Measurements from ENCODE around the gene ATOH8. TPM values are rescaled to one million over a fixed set of nuclear protein-coding genes. Genes with fewer than 3 reads are reported as not detected.

ATOH8 gene
- total RNA-seq, 1 donor from 2014 or later, result 93.6 TPM

- intact Hi-C loops (cut with DNase I), result no loop called here
- DNase-seq (no peak), ATAC-seq (no peak)
- TF ChIP-seq, protein P1, sequence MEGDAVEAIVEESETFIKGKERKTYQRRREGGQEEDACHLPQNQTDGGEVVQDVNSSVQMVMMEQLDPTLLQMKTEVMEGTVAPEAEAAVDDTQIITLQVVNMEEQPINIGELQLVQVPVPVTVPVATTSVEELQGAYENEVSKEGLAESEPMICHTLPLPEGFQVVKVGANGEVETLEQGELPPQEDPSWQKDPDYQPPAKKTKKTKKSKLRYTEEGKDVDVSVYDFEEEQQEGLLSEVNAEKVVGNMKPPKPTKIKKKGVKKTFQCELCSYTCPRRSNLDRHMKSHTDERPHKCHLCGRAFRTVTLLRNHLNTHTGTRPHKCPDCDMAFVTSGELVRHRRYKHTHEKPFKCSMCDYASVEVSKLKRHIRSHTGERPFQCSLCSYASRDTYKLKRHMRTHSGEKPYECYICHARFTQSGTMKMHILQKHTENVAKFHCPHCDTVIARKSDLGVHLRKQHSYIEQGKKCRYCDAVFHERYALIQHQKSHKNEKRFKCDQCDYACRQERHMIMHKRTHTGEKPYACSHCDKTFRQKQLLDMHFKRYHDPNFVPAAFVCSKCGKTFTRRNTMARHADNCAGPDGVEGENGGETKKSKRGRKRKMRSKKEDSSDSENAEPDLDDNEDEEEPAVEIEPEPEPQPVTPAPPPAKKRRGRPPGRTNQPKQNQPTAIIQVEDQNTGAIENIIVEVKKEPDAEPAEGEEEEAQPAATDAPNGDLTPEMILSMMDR (IDR thresholded peaks at IDR 0.05), result no peak
- Histone ChIP-seq H3K9me3 (no peaks in the 10 kb centered on the region), H3K27me3 (no peaks in the 10 kb centered on the region), H3K4me1 (peaks cover 59% of the 10 kb centered on the region), H3K4me3 (no peak overlapping the region), H3K27ac (no peak overlapping the region), H3K36me3 (peaks cover 40% of the 10 kb centered on the region)
These were observed 10.0 kb downstream of the ATOH8 start for GRCh38 chr2:85763831-85764230.

GRCh38 chr2:85765081-85765731 lies 11.4 kb downstream of the ATOH8 start:
- no peak for DNase-seq
- TF ChIP-seq, protein P1 (IDR thresholded peaks at IDR 0.05), result no peak
- Histone ChIP-seq H3K4me3 (no peak overlapping the region), H3K27me3 (no peaks in the 10 kb centered on the region), H3K27ac (no peak overlapping the region), H3K36me3 (peaks cover 36% of the 10 kb centered on the region), H3K9me3 (no peaks in the 10 kb centered on the region), H3K4me1 (peaks cover 62% of the 10 kb centered on the region)
- intact Hi-C loops (cut with DNase I), result no loop called here
- peak; percentile 1 for ATAC-seq

DNA sequence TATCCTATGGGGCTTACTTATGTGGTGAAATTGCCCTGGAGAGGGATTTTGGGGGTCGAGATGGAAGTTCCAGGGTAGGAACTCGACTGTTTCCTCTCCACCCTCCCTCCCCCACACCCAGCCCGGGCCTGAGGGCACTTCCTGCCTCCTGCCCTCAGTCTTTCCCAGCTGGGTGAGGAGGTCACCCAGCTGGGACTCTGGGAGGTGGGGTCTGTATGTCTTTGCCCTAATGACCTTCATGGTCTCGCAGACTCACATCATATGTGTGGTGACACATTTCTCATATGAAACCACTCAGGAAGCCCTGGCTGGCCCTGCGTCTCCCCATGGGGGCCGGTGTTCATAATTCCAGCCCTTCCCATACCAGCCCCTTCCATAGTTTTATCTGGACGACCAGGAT lies 12.4 kb downstream of the ATOH8 start:
- DNase-seq (no peak), ATAC-seq (no peak)
- intact Hi-C loops (cut with DNase I), result no loop called here
- H3K36me3 ChIP-seq, result peaks cover 36% of the 10 kb centered on the region
- no peak overlapping the region for H3K4me3 ChIP-seq
- no peak overlapping the region for H3K27ac ChIP-seq
- no peaks in the 10 kb centered on the region for H3K27me3 ChIP-seq
- peaks cover 62% of the 10 kb centered on the region for H3K4me1 ChIP-seq
- TF ChIP-seq, protein P1 (IDR thresholded peaks at IDR 0.05), result no peak
- no peaks in the 10 kb centered on the region for H3K9me3 ChIP-seq

DNA sequence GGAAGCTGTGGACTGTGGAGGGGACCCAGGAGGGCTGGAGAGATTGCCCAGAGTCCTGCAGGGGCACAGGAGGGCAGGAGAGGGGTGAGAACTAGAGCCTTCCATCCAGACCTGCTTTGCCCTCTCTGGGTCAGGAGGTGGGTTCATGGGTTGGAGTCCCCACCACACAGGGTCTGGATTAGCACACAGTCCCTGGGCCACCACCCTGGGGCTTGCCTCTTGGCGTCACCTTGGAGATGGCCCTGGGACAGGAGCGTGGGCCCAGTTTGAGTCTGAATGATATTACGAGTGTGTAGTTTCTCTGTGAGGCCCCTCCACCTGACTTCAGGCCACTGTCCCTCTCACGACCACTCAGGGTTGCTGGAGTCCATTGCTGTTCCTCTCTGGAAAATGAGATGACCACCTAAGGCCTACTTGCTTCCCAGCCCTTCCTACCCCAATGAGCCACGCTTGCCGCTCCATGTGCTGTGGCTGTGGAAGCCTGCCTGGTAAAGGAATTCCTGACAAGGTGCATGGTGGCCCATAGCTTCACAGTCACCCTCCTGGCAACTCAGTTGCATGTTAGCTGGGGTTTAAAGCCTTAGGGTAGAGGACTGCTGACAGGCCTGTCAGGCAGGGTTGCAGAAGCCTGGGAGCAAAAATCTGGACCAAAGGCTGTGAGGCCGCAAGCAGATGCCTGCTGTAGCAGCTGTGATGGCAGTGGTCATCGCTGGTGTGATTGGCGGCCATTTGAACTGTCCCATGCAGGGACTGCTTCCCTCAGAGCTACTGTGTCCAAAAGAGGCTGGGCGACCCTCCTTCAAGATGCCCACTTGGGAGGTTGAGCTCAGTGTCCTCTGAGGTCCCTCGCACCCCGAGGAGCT lies 14.2 kb downstream of the ATOH8 start:
- no peak for DNase-seq
- Histone ChIP-seq H3K36me3 (peaks cover 36% of the 10 kb centered on the region), H3K27ac (no peak overlapping the region), H3K4me3 (no peak overlapping the region), H3K4me1 (peaks cover 74% of the 10 kb centered on the region), H3K27me3 (no peaks in the 10 kb centered on the region), H3K9me3 (no peaks in the 10 kb centered on the region)
- intact Hi-C loops (cut with DNase I), result no loop called here
- TF ChIP-seq, protein P1 (IDR thresholded peaks at IDR 0.05), result no peak
- ATAC-seq, result no peak

- ATAC-seq (no peak), DNase-seq (no peak)
- Histone ChIP-seq H3K9me3 (no peaks in the 10 kb centered on the region), H3K4me3 (no peak overlapping the region), H3K27me3 (no peaks in the 10 kb centered on the region), H3K36me3 (peaks cover 36% of the 10 kb centered on the region), H3K27ac (no peak overlapping the region), H3K4me1 (peaks cover 80% of the 10 kb centered on the region)
- TF ChIP-seq, protein P1 (IDR thresholded peaks at IDR 0.05), result no peak
- intact Hi-C loops (cut with DNase I), result no loop called here
These were observed 14.9 kb downstream of the ATOH8 start for GRCh38 chr2:85768713-85769112.
